Ovary (tissue), 9 donors: ENCODE data around the gene LCN1. TPM values are rescaled to one million over a fixed set of nuclear protein-coding genes. Genes with fewer than 3 reads are reported as not detected.

Experiments used
- DNase-seq, 5 donors: peaks; one replicate each; pipeline ENCODE4 v3.0.0-alpha.2; 2019 to 2020
- H3K27ac ChIP-seq, 2 donors: fragments of 200-600 bp; one replicate each; pipeline versions ENCODE4 v1.5.1 to v1.8.0; 2019 to 2022
- H3K27me3 ChIP-seq: fragments of 200-600 bp; one replicate; pipeline ENCODE4 v1.8.0; 2022
- H3K36me3 ChIP-seq: fragments of 200-600 bp; sonication (generic); one replicate; pipeline ENCODE4 v1.5.1; 2019
- H3K4me1 ChIP-seq: one replicate; pipeline ENCODE4 v1.8.1; 2013; ENCODE audit warnings: mild to moderate bottlenecking, moderate library complexity; ENCODE audit not compliant: insufficient read depth
- H3K4me3 ChIP-seq: fragments of 200-600 bp; sonication (generic); one replicate; pipeline ENCODE4 v1.5.1; 2017
- H3K9me3 ChIP-seq, 2 donors: fragments of 200-600 bp in 1 of 2; sonication (generic) in 1 of 2; one replicate each; pipeline versions ENCODE4 v1.5.1 to v1.8.1; 2013 to 2019; ENCODE audit warnings: mild to moderate bottlenecking in 1 of 2, moderate library complexity in 1 of 2
- EP300 ChIP-seq: sonication (generic); formaldehyde crosslinking; IDR thresholded peaks from one replicate; pipeline ENCODE4 v1.6.1; 2017; ENCODE audit warnings: antibody characterized with exemption
- POLR2A ChIP-seq: fragments of 450-650 bp; IDR thresholded peaks from one replicate; pipeline ENCODE4 v1.6.1; 2017; ENCODE audit warnings: antibody characterized with exemption, mild to moderate bottlenecking, moderate library complexity
- WGBS, 3 donors: extraction: QIAGEN DNeasy Blood & Tissue Kit in 1 of 3; methylation state at CpG; one replicate each; pipeline versions ENCODE4 v1.1.5 to v1.1.7; 2013 to 2017; 5-methylcytosine and 5-hydroxymethylcytosine counted together
- intact Hi-C, 4 donors: fragments of 100-400 bp; cut with DNase I; formaldehyde crosslinking; loops; one replicate each; pipeline versions ENCODE4 v1.11.0 to v1.15.1; 2022 to 2023
- polyA plus RNA-seq, 2 donors: library from polyadenylated mRNA; stranded (reverse); fragments of 200-250 nt in 1 of 2; fragments of 350-450 nt in 1 of 2; fragmentation: Illumina TruSeq in 1 of 2; extraction: RNeasy Lipid Tissue Mini Kit (QIAGEN cat#74804) in 1 of 2; gene quantifications; one replicate each; pipeline ENCODE4 v1.2.3, GENCODE V29; 2013 to 2014
- total RNA-seq, 7 donors: library from RNA; depleted of rRNA in 2 of 7; stranded (reverse); fragments of >200 nt in 2 of 7; fragmentation: NEBNext Ultra II Directional in 3 of 7; extraction: Animal tissue kit (Norgen Biotek cat#: 25700) in 3 of 7; gene quantifications; one replicate each; pipeline versions ENCODE4 v1.1.0 to v1.2.4, GENCODE V29; 2016 to 2023
- TF ChIP-seq, protein P1 (sequence below), 3 donors: fragments of 450-650 bp in 2 of 3; fragments of 200-600 bp in 1 of 3; IDR thresholded peaks; one replicate each; pipeline versions ENCODE4 v1.5.1 to v1.8.0; 2016 to 2022; ENCODE audit warnings: antibody characterized with exemption in 3 of 3, mild to moderate bottlenecking in 1 of 3
- donor health status: DM: no; HTN: no; CAD: no; lungs with moderate emphysema.
- donor health status: DM: no; HTN: no; CAD: no.
- donor health status: Bipolar disorder and iron deficiency.
- donor health status: DM: yes; HTN: yes; CAD: no.
- donor health status: DM: no; HTN: no; CAD: no.
- donor health status: DM: yes; HTN: yes; CAD: no.

The LCN1 gene
- total and polyA plus RNA-seq, 9 donors, result 2.3 to 5.3 TPM; not detected in 7

DNA sequence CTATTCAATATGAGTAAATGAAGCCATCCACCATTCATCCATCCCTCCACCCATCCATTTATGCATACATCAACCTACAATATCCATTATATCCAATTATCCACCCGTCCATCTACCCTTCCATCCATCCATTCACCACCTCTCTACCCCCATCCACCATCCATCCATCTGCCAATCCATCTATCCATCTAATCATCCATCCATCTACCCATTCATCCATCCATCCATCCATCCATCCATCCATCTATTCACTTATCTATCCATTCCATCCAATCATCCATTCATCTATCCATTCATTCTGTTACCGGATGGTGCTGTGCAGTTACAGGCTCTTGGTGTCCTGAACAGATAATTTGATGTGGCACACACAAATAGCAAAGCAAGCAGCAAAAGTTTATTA is 51.0 kb downstream of the LCN1 start:
- intact Hi-C loops, result no loop called here
- no peak for TF ChIP-seq EP300
- TF ChIP-seq, protein P1, sequence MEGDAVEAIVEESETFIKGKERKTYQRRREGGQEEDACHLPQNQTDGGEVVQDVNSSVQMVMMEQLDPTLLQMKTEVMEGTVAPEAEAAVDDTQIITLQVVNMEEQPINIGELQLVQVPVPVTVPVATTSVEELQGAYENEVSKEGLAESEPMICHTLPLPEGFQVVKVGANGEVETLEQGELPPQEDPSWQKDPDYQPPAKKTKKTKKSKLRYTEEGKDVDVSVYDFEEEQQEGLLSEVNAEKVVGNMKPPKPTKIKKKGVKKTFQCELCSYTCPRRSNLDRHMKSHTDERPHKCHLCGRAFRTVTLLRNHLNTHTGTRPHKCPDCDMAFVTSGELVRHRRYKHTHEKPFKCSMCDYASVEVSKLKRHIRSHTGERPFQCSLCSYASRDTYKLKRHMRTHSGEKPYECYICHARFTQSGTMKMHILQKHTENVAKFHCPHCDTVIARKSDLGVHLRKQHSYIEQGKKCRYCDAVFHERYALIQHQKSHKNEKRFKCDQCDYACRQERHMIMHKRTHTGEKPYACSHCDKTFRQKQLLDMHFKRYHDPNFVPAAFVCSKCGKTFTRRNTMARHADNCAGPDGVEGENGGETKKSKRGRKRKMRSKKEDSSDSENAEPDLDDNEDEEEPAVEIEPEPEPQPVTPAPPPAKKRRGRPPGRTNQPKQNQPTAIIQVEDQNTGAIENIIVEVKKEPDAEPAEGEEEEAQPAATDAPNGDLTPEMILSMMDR (IDR thresholded peaks at IDR 0.05), result no peak
- Histone ChIP-seq H3K9me3 (no peaks in the 10 kb centered on the region), H3K27me3 (no peaks in the 10 kb centered on the region), H3K36me3 (no peaks in the 10 kb centered on the region), H3K27ac (no peak overlapping the region), H3K4me1 (no peaks in the 10 kb centered on the region), H3K4me3 (no peak overlapping the region)
- no peak for DNase-seq
- WGBS, 3 donors, result 71 to 88% (median 79%) methylated on average over 2 of the region's 2 CpGs

DNA sequence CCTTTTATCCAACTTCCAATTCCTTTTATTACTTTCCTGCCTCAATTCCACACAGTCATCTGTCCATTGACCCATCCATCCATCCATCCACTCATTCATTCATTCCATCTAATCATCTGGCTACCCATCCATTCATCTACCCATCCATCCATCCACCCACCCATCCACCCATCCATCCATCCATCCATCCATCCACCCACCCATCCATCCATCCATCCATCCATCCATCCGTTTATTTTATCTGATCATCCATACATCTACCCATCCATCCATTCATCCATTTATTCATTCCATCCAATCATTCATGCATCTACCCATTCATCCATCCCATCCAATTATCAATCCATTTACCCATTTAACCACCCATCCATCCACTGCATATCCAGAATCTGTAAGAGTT is 51.9 kb downstream of the LCN1 start:
- H3K27ac ChIP-seq, result no peak overlapping the region
- H3K27me3 ChIP-seq, result no peaks in the 10 kb centered on the region
- no peaks in the 10 kb centered on the region for H3K9me3 ChIP-seq
- TF ChIP-seq, protein P1 (IDR thresholded peaks at IDR 0.05), result no peak
- H3K4me1 ChIP-seq, result no peaks in the 10 kb centered on the region
- no peak for DNase-seq
- no peaks in the 10 kb centered on the region for H3K36me3 ChIP-seq
- no peak overlapping the region for H3K4me3 ChIP-seq
- intact Hi-C loops, result no loop called here
- 78 to 90% (median 88%) methylated on average over 1 of the region's 1 CpG for WGBS, 3 donors

DNA sequence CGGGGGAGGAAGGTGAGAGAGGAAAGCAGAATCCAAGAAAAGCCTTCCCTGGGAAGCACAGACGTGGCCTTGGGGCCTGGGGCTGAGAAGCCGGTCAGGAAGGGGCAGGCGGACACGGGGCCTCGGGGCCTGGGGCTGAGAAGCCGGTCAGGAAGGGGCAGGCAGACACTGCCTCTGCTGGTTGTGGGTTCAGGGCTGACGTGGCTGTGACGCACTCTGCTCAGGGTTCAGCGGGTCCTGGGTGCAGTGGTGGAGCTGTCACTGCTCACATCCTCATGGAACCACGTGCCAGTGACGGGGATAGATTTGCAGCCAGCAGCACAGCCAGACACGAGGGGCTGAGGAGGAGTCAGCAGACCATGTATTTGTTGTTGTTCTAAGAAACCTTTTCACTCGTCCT is 53.1 kb downstream of the LCN1 start:
- TF ChIP-seq, protein P1 (IDR thresholded peaks at IDR 0.05), result no peak
- TF ChIP-seq POLR2A (no peak), EP300 (no peak)
- DNase-seq, result no peak
- WGBS, 3 donors, result 47 to 61% (median 51%) methylated on average over 14 of the region's 14 CpGs
- intact Hi-C loops, result no loop called here
- no peaks in the 10 kb centered on the region for H3K9me3 ChIP-seq
- H3K27ac ChIP-seq, result no peak overlapping the region
- H3K27me3 ChIP-seq, result no peaks in the 10 kb centered on the region
- H3K4me3 ChIP-seq, result no peak overlapping the region
- H3K4me1 ChIP-seq, result no peaks in the 10 kb centered on the region
- no peaks in the 10 kb centered on the region for H3K36me3 ChIP-seq

DNA sequence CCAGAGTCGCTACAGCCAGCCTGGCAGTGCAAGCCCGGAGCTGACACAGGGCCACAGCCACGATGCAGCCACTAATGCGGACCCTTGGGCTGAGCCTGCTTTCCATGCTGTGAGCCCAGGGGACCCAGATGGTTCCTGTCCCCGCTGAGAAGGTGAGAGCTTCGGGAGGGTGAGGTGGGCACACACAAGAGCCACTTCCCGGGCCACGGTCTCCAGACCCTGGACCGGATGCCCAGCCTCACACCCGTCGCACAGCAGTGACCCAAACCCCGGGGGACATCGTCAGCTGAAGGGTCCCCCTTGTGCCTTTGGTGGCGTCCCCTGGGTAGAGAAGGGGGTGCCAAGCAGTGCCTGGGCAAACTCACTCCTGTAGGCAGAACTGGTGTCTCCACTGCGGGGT is 53.7 kb downstream of the LCN1 start:
- no peaks in the 10 kb centered on the region for H3K36me3 ChIP-seq
- no peaks in the 10 kb centered on the region for H3K9me3 ChIP-seq
- TF ChIP-seq, protein P1 (IDR thresholded peaks at IDR 0.05), result no peak
- no peak for TF ChIP-seq EP300
- TF ChIP-seq POLR2A, result no peak
- 86 to 90% (median 88%) methylated on average over 14 to 15 of the region's 15 CpGs for WGBS, 3 donors
- H3K4me1 ChIP-seq, result no peaks in the 10 kb centered on the region
- H3K27ac ChIP-seq, result no peak overlapping the region
- intact Hi-C loops, result no loop called here
- no peak overlapping the region for H3K4me3 ChIP-seq
- H3K27me3 ChIP-seq, result no peaks in the 10 kb centered on the region
- no peak for DNase-seq

Other genes starting within 250 kb of the LCN1 start
- gene PPP1R26, start 41.7 kb upstream of the LCN1 start, total RNA-seq, result 10 to 100 TPM in 6 of 7 donors, 1 to 10 TPM in 1; 7.0 to 19.9 (median 14.8) TPM
- gene PPP1R26, start 41.7 kb upstream of the LCN1 start, polyA plus RNA-seq, result 10 to 100 TPM in 1 of 2 donors, 1 to 10 TPM in 1; 3.4 to 10.2 TPM
- 10 to 100 TPM; 27.2 to 53.2 (median 30.4) TPM for gene MRPS2, start 20.8 kb upstream of the LCN1 start, total RNA-seq
- gene MRPS2, start 20.8 kb upstream of the LCN1 start, polyA plus RNA-seq, result 10 to 100 TPM in 1 of 2 donors, 1 to 10 TPM in 1; 9.7 to 45.4 TPM
- 1 to 10 TPM in 4 of 7 donors, not detected in 3; 1.4 to 7.8 (median 4.8) TPM for gene OBP2A, start 24.7 kb downstream of the LCN1 start, total RNA-seq
- gene OBP2A, start 24.7 kb downstream of the LCN1 start, polyA plus RNA-seq, result not detected
- gene PAEP, start 40.3 kb downstream of the LCN1 start, total RNA-seq, result 1 to 10 TPM in 4 of 7 donors, under 1 TPM in 1, not detected in 2; 0.71 to 8.8 (median 1.4) TPM
- under 1 TPM; 0.41 to 0.57 TPM for gene PAEP, start 40.3 kb downstream of the LCN1 start, polyA plus RNA-seq
- not detected for gene GLT6D1, start 118.1 kb downstream of the LCN1 start, total RNA-seq
- not detected for gene GLT6D1, start 118.1 kb downstream of the LCN1 start, polyA plus RNA-seq
- not detected for gene LCN9, start 141.9 kb downstream of the LCN1 start, total RNA-seq
- not detected for gene LCN9, start 141.9 kb downstream of the LCN1 start, polyA plus RNA-seq
- gene SOHLH1, start 178.0 kb downstream of the LCN1 start, total RNA-seq, result under 1 TPM in 1 of 7 donors, not detected in 6; 0.17 TPM
- under 1 TPM in 1 of 2 donors, not detected in 1; 0.36 TPM for gene SOHLH1, start 178.0 kb downstream of the LCN1 start, polyA plus RNA-seq
- 10 to 100 TPM in 2 of 7 donors, 1 to 10 TPM in 4, under 1 TPM in 1; 0.83 to 12.0 (median 6.4) TPM for gene KCNT1, start 180.7 kb downstream of the LCN1 start, total RNA-seq
- 1 to 10 TPM; 1.9 to 2.0 TPM for gene KCNT1, start 180.7 kb downstream of the LCN1 start, polyA plus RNA-seq